ENCODE results near the gene ADGRV1. TPM values are rescaled to one million over a fixed set of nuclear protein-coding genes. Genes with fewer than 3 reads are reported as not detected.

Gene ADGRV1
- total RNA-seq, 4 donors from 2014 or later = 1.9 to 11.3 TPM; not detected in 2

DNA sequence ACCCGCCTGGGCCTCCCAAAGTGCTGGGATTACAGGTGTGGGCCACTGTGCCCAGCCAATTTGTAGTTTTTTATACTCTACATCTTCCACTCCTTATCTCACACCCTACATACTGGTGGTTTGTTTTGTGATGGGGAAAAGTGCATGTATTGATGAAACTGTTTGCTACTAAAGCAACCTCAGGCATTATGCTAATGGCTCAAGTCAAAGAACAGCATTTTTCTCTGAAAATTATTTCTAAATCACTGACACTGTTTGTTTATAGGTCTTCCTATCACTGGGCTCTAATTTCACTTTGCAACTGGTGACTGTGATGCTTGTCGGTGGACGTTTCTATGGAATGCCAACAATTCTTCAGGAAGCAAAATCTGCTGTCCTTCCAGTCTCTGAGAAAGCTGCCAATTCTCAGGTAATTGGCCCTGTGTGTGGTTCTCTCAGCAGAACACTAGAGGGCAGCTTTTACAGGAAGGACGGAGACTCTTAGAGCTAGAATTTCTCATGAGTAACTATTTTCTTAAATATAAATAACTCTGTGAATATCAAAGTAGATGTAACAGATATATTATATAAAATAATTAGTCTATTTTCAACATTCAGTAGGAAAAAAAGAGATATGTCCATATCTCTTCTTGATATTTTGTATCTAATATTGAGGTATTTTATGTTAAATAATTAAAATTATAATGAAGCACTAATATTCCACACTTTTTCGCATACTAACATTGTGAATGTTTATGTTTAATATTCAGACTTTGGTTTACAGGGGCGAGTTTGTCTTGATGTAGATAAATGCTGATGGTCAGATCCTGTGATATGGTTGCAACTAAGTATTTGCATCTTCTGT, 244.1 kb downstream of the ADGRV1 start:
- no peak for DNase-seq
- no peaks in the 10 kb centered on the region for H3K27me3 ChIP-seq
- no peaks in the 10 kb centered on the region for H3K36me3 ChIP-seq
- H3K9me3 ChIP-seq = no peaks in the 10 kb centered on the region
- H3K27ac ChIP-seq = no peak overlapping the region
- no peak for TF ChIP-seq POLR2A (IDR thresholded peaks at IDR 0.05)
- TF ChIP-seq, protein P1, sequence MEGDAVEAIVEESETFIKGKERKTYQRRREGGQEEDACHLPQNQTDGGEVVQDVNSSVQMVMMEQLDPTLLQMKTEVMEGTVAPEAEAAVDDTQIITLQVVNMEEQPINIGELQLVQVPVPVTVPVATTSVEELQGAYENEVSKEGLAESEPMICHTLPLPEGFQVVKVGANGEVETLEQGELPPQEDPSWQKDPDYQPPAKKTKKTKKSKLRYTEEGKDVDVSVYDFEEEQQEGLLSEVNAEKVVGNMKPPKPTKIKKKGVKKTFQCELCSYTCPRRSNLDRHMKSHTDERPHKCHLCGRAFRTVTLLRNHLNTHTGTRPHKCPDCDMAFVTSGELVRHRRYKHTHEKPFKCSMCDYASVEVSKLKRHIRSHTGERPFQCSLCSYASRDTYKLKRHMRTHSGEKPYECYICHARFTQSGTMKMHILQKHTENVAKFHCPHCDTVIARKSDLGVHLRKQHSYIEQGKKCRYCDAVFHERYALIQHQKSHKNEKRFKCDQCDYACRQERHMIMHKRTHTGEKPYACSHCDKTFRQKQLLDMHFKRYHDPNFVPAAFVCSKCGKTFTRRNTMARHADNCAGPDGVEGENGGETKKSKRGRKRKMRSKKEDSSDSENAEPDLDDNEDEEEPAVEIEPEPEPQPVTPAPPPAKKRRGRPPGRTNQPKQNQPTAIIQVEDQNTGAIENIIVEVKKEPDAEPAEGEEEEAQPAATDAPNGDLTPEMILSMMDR (IDR thresholded peaks at IDR 0.05) = peak in 2 of 4 experiments; percentile 24 to 26
- H3K4me3 ChIP-seq = no peak overlapping the region
- intact Hi-C loops (cut with DNase I; ENCODE audit: low total_unique reads) = no loop called here
- no peaks in the 10 kb centered on the region for H3K4me1 ChIP-seq

DNA sequence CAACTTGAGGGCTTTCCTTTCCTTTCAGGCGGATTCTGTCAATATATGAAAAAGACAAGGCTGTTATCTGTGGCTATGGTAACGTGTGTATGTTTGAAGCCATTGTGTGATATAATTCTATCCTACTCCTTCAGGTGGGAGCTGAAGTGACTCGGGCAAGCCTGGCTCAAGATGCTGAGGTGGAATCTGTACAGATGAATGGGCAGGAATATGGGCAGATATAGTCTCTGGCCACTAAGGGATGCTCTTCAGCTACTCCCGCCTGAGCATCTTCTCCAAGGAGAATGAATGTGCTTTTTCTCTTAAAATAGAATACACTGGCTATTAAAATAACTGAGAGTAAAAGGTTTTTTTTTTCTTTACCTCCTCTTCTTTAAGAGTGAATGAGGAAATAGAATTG, 244.8 kb downstream of the ADGRV1 start:
- H3K27ac ChIP-seq = no peak overlapping the region
- no peaks in the 10 kb centered on the region for H3K4me1 ChIP-seq
- H3K4me3 ChIP-seq = no peak overlapping the region
- DNase-seq = no peak
- no peaks in the 10 kb centered on the region for H3K27me3 ChIP-seq
- no peaks in the 10 kb centered on the region for H3K9me3 ChIP-seq
- TF ChIP-seq, protein P1 (IDR thresholded peaks at IDR 0.05) = no peak
- TF ChIP-seq POLR2A (IDR thresholded peaks at IDR 0.05) = no peak
- intact Hi-C loops (cut with DNase I; ENCODE audit: low total_unique reads) = no loop called here
- no peaks in the 10 kb centered on the region for H3K36me3 ChIP-seq

DNA sequence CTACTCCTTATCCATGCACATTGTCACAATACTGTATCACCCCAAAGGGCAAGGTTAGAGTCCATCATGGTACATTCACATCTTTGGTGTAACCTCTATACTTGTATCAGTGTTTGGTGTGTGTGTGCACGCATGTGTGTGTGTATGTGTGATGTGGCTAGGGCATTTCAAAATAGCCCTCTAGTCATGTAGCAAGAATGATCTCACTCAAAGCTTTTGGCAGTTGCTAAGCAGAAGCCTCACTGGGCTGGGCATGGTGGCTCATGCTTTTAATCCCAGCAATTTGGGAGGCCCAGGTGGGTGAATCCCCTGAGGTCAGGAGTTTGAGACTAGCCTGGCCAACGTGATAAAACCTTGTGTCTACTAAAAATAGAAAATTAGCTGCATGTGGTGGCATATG, 245.3 kb downstream of the ADGRV1 start:
- Histone ChIP-seq H3K36me3 (no peaks in the 10 kb centered on the region), H3K27ac (no peak overlapping the region)
- intact Hi-C loops (cut with DNase I; ENCODE audit: low total_unique reads) = no loop called here

DNA sequence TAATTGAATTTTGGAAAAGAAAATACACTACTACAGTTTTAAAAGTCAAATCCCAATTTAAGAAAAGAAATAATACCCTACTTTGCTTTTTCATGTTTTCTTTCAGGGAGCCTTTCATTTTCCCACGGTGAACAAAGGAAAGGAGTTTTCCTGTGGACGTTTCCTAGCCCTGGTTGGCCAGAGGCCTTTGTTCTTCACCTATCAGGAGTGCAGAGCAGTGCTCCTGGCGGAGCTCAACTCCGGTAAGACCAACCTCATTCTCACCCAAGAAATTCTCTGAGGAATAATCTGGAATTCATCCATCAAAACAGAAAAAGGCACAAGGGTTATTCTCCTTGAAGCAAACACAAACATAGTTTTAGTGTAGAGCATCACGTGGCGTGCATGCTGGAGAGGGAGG, 248.9 kb downstream of the ADGRV1 start:
- no peak overlapping the region for H3K4me3 ChIP-seq
- intact Hi-C loops (cut with DNase I; ENCODE audit: low total_unique reads) = no loop called here
- H3K9me3 ChIP-seq = no peaks in the 10 kb centered on the region

More for the DNA sequence above, 245.3 kb downstream of the ADGRV1 start:
- no peaks in the 10 kb centered on the region for H3K4me1 ChIP-seq
- no peak overlapping the region for H3K4me3 ChIP-seq
- no peak for TF ChIP-seq POLR2A (IDR thresholded peaks at IDR 0.05)
- TF ChIP-seq, protein P1 (IDR thresholded peaks at IDR 0.05) = no peak
- H3K27me3 ChIP-seq = no peaks in the 10 kb centered on the region
- no peak for DNase-seq
- no peaks in the 10 kb centered on the region for H3K9me3 ChIP-seq

More for the DNA sequence above, 248.9 kb downstream of the ADGRV1 start:
- TF ChIP-seq, protein P1 (IDR thresholded peaks at IDR 0.05) = no peak
- no peak for TF ChIP-seq POLR2A (IDR thresholded peaks at IDR 0.05)
- Histone ChIP-seq H3K4me1 (no peaks in the 10 kb centered on the region), H3K36me3 (no peaks in the 10 kb centered on the region), H3K27me3 (no peaks in the 10 kb centered on the region), H3K27ac (no peak overlapping the region)
- no peak for DNase-seq
